GM12875 (cell line): Measurements from ENCODE around the gene CALML5.

Experiments used
- H3K4me3 ChIP-seq: one replicate; pipeline ENCODE4 v1.5.1; 2011; ENCODE audit warnings: low read depth, low read length, control low read depth
- TF ChIP-seq, protein P1 (sequence below): IDR thresholded peaks from 2 replicates; pipeline ENCODE4 v1.5.1; 2011; ENCODE audit warnings: low read depth, mild to moderate bottlenecking, control low read depth, inconsistent platforms, low read length, moderate library complexity, borderline replicate concordance; ENCODE audit not compliant: insufficient read depth

The CALML5 gene

DNA sequence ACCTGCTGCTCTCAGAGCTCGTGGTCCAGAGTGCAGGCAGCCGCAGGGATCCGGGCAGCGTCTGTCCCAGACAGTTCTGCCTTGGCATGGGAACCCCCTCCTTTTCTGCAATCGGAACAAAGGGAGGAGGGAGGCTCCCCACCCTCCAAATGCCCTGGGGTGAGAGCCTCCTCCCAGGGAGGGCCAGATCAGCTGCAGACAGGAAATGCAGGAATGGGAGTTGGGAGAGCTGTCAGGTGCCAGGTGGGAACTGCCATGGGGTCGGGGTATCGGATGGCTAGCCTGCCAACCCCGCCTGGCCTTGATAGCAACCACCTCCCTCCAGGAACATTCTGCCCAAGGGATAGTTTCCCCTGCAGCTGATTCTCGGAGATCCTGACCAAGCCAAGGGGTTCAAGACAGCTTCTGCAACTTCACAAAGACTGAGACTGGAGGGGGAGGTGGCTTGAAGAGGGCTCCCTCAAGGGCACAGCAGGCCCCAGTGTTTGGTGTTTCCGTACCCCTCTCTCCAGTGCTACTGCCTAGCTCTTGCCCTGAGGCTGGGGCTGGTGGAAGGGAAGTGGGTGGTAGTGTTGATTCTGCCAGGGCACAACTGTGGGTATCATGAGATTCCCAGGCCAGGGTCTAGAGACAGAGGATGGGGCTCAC lies at the start of gene CALML5:
Gene CALML5 (minus strand): TSS at position 78 of the 648 bp plus-strand sequence. CDS start 132 bp downstream, outside the sequence.
- no peak within 1 kb of the TSS for H3K4me3 ChIP-seq
- TF ChIP-seq, protein P1, sequence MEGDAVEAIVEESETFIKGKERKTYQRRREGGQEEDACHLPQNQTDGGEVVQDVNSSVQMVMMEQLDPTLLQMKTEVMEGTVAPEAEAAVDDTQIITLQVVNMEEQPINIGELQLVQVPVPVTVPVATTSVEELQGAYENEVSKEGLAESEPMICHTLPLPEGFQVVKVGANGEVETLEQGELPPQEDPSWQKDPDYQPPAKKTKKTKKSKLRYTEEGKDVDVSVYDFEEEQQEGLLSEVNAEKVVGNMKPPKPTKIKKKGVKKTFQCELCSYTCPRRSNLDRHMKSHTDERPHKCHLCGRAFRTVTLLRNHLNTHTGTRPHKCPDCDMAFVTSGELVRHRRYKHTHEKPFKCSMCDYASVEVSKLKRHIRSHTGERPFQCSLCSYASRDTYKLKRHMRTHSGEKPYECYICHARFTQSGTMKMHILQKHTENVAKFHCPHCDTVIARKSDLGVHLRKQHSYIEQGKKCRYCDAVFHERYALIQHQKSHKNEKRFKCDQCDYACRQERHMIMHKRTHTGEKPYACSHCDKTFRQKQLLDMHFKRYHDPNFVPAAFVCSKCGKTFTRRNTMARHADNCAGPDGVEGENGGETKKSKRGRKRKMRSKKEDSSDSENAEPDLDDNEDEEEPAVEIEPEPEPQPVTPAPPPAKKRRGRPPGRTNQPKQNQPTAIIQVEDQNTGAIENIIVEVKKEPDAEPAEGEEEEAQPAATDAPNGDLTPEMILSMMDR = no peak

GRCh38 chr10:5547931-5548660 lies 48.7 kb upstream of the CALML5 start:
- H3K4me3 ChIP-seq = no peak overlapping the region
- TF ChIP-seq, protein P1 = no peak

GRCh38 chr10:5547681-5547930 lies 48.2 kb upstream of the CALML5 start:
- TF ChIP-seq, protein P1 = no peak
- no peak overlapping the region for H3K4me3 ChIP-seq

DNA sequence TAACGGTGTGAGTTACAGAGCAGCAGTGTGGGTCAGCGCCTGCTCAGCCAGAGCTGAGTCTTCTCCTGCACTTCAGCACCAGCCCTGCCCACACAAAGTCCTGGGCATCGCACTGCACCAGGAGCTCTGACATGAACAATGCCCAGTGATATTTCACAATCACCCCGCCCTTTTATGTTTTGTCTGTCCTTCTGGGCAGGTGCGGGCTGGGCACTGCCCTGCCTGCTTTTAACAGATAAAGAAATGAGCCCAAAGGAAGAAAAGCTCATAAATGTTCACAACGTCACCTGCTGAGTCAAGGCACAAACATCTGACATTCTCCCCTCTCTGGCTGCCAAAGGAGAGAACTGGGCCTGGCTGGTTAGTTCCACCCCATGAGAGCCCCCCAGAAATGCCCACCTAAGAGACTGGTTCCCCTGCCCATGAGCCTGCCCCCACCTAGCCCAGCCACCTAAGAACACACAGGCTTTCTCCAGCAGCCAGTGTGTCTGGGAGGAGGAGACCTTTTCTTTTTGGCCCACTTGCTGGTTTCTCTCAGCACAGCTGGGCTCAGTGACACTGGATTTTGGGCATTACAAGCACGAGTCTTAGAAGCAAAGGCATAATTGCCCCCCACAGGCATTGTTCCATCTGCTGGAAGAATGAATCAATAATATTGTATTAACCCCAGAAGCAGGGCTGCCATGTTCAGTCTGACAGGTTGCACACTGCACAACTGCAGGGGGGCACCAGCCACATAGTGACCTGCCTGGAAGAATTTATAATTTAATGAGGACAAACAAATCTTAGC lies 47.7 kb upstream of the CALML5 start:
- H3K4me3 ChIP-seq = no peak overlapping the region
- TF ChIP-seq, protein P1 = no peak

DNA sequence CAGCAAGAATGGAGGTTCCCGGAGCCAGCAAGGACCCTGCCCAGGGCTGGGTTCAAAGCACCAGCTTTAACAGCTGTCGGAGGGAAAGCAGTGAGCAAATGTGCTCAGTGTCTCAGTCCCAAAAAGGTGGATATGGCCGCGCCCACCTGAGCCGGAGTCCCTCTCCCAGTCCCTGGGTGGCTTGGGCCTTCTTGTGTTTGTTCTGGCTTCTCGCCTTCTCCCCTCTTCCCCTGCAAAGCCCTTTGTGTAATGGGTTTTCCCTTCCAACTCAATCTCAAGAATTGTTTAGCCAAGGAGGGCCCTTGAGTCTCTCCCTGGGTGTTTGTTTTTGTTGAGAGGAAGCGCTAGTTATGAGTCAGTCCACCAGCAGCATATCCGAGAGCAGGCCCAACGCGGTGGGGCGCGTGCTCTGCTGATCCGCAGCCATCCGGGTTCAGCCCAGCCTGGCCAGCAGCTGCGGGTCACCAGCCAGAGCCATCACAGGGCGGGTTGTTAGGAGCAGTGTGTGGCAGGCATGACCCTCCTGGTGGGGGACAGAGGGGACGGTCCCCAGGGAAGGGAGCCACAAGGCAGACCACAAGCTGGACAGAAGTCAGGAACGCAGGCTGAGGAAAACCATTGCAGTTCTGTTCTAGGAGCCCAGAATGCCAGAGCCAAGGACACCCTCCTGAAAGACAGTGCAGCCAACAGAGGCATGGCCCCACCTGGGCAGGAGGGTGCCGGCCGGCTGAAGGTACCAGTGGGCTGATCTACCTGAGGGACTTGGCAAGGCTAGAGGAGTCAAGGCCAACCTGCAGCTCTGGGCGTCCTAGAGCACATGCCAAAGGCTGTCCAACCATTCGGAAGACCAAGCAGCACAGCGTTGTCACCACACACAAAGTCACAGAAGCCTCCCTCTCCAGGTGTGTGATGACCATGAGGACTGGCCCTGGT lies 46.7 kb upstream of the CALML5 start:
- no peak overlapping the region for H3K4me3 ChIP-seq
- TF ChIP-seq, protein P1 = no peak

DNA sequence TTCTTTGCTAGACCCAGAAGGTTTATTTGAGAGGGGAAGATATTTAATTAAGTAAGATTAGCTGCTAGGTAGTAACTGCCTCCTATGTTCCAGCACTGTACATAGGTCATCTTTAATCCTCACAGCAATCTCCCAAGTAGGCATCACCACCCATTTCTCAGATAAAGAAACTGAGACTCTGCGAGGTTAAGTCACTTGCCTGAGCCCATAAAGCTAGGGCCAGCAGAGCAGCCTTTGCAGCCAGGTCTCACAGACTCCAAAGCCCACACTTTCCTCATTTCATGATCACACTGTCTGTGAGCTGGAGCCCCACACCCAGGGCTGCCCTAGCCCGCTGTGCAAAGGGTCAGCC lies 46.0 kb upstream of the CALML5 start:
- H3K4me3 ChIP-seq = no peak overlapping the region
- TF ChIP-seq, protein P1 = no peak
